GM13976 (cell line): ENCODE data around the gene PLA2G4D.

Experiments
- DNase-seq: peaks from one replicate; pipeline ENCODE4 v3.0.0; 2012; ENCODE audit warnings: low spot score
- CTCF ChIP-seq: IDR thresholded peaks from 2 replicates; pipeline ENCODE4 v1.5.1; 2012; ENCODE audit warnings: borderline replicate concordance, mild to moderate bottlenecking; ENCODE audit not compliant: insufficient read depth; ENCODE audit errors: extremely low read depth, missing control alignments, control extremely low read depth
- in situ Hi-C: fragments of 300-500 bp; cut with MboI; formaldehyde crosslinking; loops from one replicate; pipeline ENCODE4 v1.12.0; 2022; ENCODE audit warnings: low sequenced_read_pairs, mixed read lengths, inconsistent platforms; ENCODE audit not compliant: unreplicated experiment

The PLA2G4D gene

GRCh38 chr15:42106288-42106687, 11.9 kb upstream of the PLA2G4D start:
- in situ Hi-C loops = no loop called here
- no peak for DNase-seq
- TF ChIP-seq CTCF = no peak

GRCh38 chr15:42104095-42104891, 9.9 kb upstream of the PLA2G4D start:
- in situ Hi-C loops = no loop called here
- no peak for TF ChIP-seq CTCF
- no peak for DNase-seq

GRCh38 chr15:42102646-42103235, 8.4 kb upstream of the PLA2G4D start:
- no peak for TF ChIP-seq CTCF
- in situ Hi-C loops = no loop called here
- DNase-seq = no peak

GRCh38 chr15:42101861-42102260, 7.5 kb upstream of the PLA2G4D start:
- no peak for DNase-seq
- TF ChIP-seq CTCF = no peak
- in situ Hi-C loops = no loop called here

- no peak for DNase-seq
- in situ Hi-C loops = no loop called here
- TF ChIP-seq CTCF = no peak
Observed at GRCh38 chr15:42100021-42100800, 5.8 kb upstream of the PLA2G4D start.

GRCh38 chr15:42097018-42097417, 2.7 kb upstream of the PLA2G4D start:
- in situ Hi-C loops = no loop called here
- no peak for DNase-seq
- TF ChIP-seq CTCF = no peak
